PFSK-1 (cell line): ENCODE measurements around the gene PTOV1.

Experiments used
- FOXP2 ChIP-seq: optimal IDR thresholded peaks from 2 replicates; pipeline ENCODE3; 2011; ENCODE audit warnings: borderline replicate concordance, control low read depth, inconsistent platforms; ENCODE audit not compliant: insufficient read depth; ENCODE audit errors: extremely low read length, extremely low read depth
- POLR2AphosphoS5 ChIP-seq: IDR thresholded peaks from 2 replicates; pipeline ENCODE4 v1.6.1; 2012; ENCODE audit warnings: low read depth, mild to moderate bottlenecking, control low read depth, low read length, moderate library complexity
- SIN3A ChIP-seq: IDR thresholded peaks from 2 replicates; pipeline ENCODE4 v1.6.1; 2012; ENCODE audit warnings: mild to moderate bottlenecking, low read length, moderate library complexity, borderline replicate concordance; ENCODE audit not compliant: insufficient read depth
- TAF1 ChIP-seq: IDR thresholded peaks from 2 replicates; pipeline ENCODE4 v1.6.1; 2012; ENCODE audit warnings: low read length, control low read depth, borderline replicate concordance; ENCODE audit not compliant: insufficient read depth
- TF ChIP-seq, protein P1 (sequence below), 2 experiments: IDR thresholded peaks; 2 replicates each; pipeline versions ENCODE4 v1.6.1 to v1.8.0; 2011 to 2012; ENCODE audit warnings: low read depth in 2 of 2, low read length in 2 of 2, control low read depth in 1 of 2, inconsistent platforms in 1 of 2, mild to moderate bottlenecking in 1 of 2, moderate library complexity in 1 of 2; ENCODE audit not compliant: insufficient read depth in 1 of 2

The PTOV1 gene

DNA sequence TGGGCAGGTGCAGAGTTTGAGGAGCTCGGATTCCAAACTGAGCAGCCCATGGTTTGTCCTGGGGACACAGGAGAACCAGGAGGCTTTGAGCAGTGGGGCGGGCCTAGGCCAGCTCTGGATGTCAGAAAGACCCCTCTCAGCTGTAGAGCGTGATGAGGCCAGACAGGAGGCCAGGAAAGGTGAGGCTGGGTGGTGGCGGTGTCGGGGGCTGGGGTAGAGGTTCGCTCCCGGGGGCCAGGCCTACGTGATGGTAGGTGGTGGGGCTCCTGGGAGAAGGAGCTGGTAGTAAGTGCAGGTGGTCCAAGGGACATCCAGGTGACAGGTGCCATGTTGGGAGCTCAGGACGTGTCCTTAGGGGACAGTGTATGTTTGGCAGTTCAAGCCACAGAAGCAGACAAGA lies 13.5 kb upstream of the PTOV1 start:
- TF ChIP-seq TAF1 (no peak), POLR2AphosphoS5 (no peak), SIN3A (no peak), FOXP2 (no peak)
- TF ChIP-seq, protein P1, sequence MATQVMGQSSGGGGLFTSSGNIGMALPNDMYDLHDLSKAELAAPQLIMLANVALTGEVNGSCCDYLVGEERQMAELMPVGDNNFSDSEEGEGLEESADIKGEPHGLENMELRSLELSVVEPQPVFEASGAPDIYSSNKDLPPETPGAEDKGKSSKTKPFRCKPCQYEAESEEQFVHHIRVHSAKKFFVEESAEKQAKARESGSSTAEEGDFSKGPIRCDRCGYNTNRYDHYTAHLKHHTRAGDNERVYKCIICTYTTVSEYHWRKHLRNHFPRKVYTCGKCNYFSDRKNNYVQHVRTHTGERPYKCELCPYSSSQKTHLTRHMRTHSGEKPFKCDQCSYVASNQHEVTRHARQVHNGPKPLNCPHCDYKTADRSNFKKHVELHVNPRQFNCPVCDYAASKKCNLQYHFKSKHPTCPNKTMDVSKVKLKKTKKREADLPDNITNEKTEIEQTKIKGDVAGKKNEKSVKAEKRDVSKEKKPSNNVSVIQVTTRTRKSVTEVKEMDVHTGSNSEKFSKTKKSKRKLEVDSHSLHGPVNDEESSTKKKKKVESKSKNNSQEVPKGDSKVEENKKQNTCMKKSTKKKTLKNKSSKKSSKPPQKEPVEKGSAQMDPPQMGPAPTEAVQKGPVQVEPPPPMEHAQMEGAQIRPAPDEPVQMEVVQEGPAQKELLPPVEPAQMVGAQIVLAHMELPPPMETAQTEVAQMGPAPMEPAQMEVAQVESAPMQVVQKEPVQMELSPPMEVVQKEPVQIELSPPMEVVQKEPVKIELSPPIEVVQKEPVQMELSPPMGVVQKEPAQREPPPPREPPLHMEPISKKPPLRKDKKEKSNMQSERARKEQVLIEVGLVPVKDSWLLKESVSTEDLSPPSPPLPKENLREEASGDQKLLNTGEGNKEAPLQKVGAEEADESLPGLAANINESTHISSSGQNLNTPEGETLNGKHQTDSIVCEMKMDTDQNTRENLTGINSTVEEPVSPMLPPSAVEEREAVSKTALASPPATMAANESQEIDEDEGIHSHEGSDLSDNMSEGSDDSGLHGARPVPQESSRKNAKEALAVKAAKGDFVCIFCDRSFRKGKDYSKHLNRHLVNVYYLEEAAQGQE (IDR thresholded peaks at IDR 0.05; ENCODE audit: insufficient read depth in 1 of 2, low read depth in 2 of 2, low read length in 2 of 2), result no peak

DNA sequence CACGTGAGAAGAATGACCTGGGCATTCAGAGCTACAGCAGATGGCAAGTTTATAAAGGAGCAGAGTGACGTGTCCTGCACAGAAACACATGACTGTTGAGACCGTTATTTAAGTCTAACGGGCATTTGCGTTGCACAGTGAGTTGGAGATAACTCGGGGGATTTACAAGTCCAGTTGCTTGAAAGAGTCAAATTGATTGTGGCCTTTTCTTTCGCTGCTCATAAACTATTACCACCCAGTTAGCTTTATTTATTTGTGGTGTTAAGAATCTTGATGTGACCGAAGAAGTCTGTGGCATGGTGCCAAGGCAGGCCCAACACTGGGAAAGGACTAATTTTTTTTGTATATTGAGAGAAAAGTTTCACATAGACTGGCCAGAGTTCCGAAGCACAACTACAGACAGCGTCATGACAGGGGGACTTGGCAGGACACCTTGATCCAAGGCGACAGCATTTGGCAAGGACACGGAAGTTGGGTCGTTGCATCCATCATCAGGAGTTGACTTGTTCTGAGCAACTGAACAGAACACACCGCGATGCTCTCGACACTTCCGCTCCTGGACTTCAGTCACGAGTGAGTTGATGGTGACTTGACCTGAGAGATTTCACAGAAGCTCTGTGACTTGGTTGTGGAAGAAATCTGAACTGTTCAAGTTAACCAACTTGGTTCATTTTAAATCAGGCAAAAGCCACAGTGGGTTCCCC lies 11.9 kb upstream of the PTOV1 start:
- TF ChIP-seq, protein P1 (IDR thresholded peaks at IDR 0.05; ENCODE audit: insufficient read depth in 1 of 2, low read depth in 2 of 2, low read length in 2 of 2), result no peak
- TF ChIP-seq TAF1, result no peak
- no peak for TF ChIP-seq SIN3A

DNA sequence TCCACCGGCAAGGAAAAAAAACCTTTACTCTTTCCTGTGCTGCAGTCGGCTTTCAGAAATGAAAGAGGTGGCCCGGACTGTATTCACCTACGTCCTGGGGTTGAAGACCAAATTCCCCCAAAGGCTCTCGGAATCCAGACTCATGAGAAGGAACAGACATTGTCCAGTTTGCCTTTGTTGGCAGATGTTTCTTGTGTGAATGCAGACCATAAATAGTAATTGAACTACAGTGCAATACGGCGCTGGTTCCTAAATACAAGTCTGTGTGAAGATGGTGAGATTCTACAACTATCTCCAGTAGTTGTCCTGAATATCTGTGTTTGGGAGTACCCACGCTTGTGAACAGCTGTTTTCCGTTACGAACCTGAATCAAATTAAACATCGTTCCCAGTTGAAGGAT lies 11.2 kb upstream of the PTOV1 start:
- TF ChIP-seq FOXP2 (no peak), TAF1 (no peak), POLR2AphosphoS5 (no peak), SIN3A (no peak)
- TF ChIP-seq, protein P1 (IDR thresholded peaks at IDR 0.05; ENCODE audit: insufficient read depth in 1 of 2, low read depth in 2 of 2, low read length in 2 of 2), result no peak

DNA sequence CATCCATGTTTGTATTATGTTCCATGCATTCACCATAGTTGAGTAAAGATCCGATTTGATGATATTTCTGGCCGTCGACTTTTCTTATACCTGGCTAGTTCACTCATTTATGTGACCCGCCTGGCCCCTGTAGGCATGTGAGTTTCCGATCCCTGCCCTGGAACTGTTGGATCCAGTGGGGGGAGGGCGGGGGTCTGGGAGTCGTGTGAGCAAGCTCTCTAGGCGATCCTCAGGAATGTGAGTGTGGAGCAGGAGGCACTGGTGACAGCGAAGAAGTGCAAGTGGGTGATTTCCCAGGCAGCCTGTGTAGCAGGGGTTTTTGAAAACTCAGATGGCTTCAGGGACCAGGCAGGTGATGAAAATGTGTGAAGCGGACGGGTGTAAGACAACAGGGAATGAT lies 10.6 kb upstream of the PTOV1 start:
- TF ChIP-seq SIN3A, result no peak

DNA sequence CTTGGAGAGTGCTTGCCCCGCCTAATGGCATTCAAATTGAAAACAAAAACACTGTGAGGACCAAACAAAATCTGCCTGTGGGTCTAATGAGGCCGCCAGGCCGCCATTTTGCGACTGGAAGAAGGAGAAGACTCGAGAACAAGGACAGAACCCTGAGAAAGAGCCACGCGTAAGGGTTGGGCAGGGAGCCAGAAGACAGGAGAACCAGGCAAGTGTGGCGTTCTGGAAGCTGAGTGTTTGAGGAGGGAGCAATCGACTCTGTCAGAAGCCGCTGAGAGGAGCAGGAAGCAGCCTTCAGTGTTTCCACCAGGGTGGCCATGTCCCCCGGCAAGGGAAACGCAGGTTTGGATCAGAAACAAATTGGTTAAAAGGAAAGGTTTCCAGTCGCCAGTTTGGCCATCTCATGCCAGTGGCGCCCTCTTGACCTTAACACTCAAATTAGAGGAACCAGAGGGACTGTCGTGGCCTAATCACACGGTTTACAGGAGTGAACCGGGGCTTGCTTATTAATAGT lies 10.2 kb upstream of the PTOV1 start:
- TF ChIP-seq FOXP2, result no peak

DNA sequence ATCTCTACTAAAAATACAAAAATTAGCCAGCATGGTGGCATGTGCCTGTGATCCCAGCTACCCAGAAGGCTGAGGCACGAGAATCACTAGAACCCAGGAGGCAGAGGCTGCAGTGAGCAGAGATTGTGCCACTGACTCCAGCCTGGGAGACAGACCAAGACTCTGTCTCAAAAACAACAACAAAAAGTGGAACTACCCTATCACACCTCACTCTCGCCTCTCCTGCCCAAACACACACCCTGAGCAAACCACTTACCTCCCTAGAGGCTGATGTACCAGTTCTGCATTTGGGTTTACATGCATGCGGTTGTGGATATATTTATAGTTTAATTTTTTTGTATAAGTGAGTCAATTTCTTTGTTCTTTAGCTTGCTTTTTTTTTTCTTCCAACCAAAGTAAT lies 7.7 kb upstream of the PTOV1 start:
- TF ChIP-seq TAF1 (no peak), POLR2AphosphoS5 (no peak), FOXP2 (no peak), SIN3A (no peak)
